Spleen (tissue), 7 donors: Measurements from ENCODE around the gene FOCAD.

ENCODE experiments used
- POLR2A ChIP-seq, 3 donors: fragments of 450-650 bp; IDR thresholded peaks; one replicate each; pipeline ENCODE4 v1.5.1; 2017; ENCODE audit warnings: antibody characterized with exemption in 3 of 3, mild to moderate bottlenecking in 1 of 3
- POLR2AphosphoS5 ChIP-seq, 3 donors: sonication (generic); formaldehyde crosslinking; IDR thresholded peaks; one replicate each; pipeline ENCODE4 v1.5.1; 2017; ENCODE audit warnings: antibody characterized with exemption in 3 of 3
- TF ChIP-seq, protein P1 (sequence below), 11 experiments: fragments of 200-600 bp in 7 of 11; fragments of 450-650 bp in 4 of 11; sonication (generic) in 4 of 11; IDR thresholded peaks in 8 of 11; conservative IDR thresholded peaks in 3 of 11; 1 replicate in 7 of 11; 2 replicates in 4 of 11; pipeline versions ENCODE4 v1.4.0 to v1.8.0; 2016 to 2021; ENCODE audit warnings: antibody characterized with exemption in 11 of 11, inconsistent platforms in 4 of 11, mild to moderate bottlenecking in 1 of 11
- donor health status: DM: no; HTN: no; CAD: no; lungs with moderate emphysema.
- donor health status: DM: no; HTN: no; CAD: no.
- donor health status: DM: no; HTN: no; CAD: no.

DNA sequence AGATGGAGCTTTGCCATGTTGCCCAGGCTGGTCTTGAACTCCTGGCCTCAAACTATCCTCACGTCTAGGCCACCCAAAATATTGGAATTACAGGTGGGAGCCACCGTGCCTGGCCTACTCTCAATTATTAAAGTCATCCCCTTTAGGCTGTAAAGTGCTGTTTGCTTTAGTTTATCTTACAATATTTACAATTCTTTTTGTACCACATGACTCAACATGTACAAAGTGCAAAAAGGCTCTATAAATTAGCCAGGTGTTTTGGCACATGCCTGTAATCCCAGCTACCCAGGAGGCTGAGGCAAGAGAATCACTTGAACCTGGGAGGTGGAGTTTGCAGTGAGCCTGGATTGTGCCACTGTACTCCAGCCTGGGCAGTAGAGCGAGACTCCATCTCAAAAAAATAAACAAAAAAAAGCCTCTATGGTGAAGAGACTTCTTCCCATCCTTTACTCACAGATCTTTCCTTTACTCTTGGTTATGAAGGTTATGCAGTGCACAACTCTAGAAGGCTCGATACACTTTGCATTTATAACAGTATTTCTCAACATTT is 33.2 kb upstream of the FOCAD start:
- no peak for TF ChIP-seq POLR2AphosphoS5 (IDR thresholded peaks at IDR 0.05)
- TF ChIP-seq POLR2A (IDR thresholded peaks at IDR 0.05): no peak
- TF ChIP-seq, protein P1, sequence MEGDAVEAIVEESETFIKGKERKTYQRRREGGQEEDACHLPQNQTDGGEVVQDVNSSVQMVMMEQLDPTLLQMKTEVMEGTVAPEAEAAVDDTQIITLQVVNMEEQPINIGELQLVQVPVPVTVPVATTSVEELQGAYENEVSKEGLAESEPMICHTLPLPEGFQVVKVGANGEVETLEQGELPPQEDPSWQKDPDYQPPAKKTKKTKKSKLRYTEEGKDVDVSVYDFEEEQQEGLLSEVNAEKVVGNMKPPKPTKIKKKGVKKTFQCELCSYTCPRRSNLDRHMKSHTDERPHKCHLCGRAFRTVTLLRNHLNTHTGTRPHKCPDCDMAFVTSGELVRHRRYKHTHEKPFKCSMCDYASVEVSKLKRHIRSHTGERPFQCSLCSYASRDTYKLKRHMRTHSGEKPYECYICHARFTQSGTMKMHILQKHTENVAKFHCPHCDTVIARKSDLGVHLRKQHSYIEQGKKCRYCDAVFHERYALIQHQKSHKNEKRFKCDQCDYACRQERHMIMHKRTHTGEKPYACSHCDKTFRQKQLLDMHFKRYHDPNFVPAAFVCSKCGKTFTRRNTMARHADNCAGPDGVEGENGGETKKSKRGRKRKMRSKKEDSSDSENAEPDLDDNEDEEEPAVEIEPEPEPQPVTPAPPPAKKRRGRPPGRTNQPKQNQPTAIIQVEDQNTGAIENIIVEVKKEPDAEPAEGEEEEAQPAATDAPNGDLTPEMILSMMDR (IDR thresholded peaks at IDR 0.05 in 8 of 11, conservative IDR thresholded peaks at IDR 0.05 in 3 of 11): no peak
